HG03025 (cell line): ENCODE data around the gene MCIDAS.

Experiments
- ATAC-seq: cut with Tn5 transposase; IDR thresholded peaks from one replicate; pipeline ENCODE4 v1.9.1; 2021; ENCODE audit warnings: mild to moderate bottlenecking, moderate library complexity; ENCODE audit not compliant: unreplicated experiment, low FRiP score

Gene MCIDAS

GRCh38 chr5:55171471-55171870 is 55.6 kb downstream of the MCIDAS start:
- no peak for ATAC-seq
